NCI-H748 (cell line): ENCODE measurements around the gene ADAMTS3.
A peak's percentile ranks its signal among the peaks of the same experiment; 100 is the strongest.
"Not testable (repeated sequence)": the region's sequence is repeated elsewhere in the genome, so short reads cannot be mapped to it uniquely, and the experiment has no call there.

Experiments used
- DNase-seq: peaks from one replicate; lab custom pipeline; 2025; ENCODE audit not compliant: unreplicated experiment; lab: John Stamatoyannopoulos, UW

The ADAMTS3 gene

GRCh38 chr4:72553540-72554337, 15.3 kb downstream of the ADAMTS3 start:
- DNase-seq = no peak

GRCh38 chr4:72552447-72552846, 16.6 kb downstream of the ADAMTS3 start:
- DNase-seq = no peak

- no peak for DNase-seq
These were observed 22.6 kb downstream of the ADAMTS3 start for GRCh38 chr4:72546456-72546855.

- DNase-seq = not testable (repeated sequence)
These were observed 28.3 kb downstream of the ADAMTS3 start for GRCh38 chr4:72540694-72541093.

- DNase-seq = no peak
These were observed 31.0 kb downstream of the ADAMTS3 start for GRCh38 chr4:72538006-72538405.

GRCh38 chr4:72536443-72536842, 32.6 kb downstream of the ADAMTS3 start:
- no peak for DNase-seq

- DNase-seq = no peak
These were observed 37.2 kb downstream of the ADAMTS3 start for GRCh38 chr4:72531768-72532290.

GRCh38 chr4:72531322-72531721, 37.7 kb downstream of the ADAMTS3 start:
- no peak for DNase-seq

- no peak for DNase-seq
These were observed 39.7 kb downstream of the ADAMTS3 start for GRCh38 chr4:72529148-72529822.

GRCh38 chr4:72527038-72527646, 41.9 kb downstream of the ADAMTS3 start:
- no peak for DNase-seq

- DNase-seq = no peak
These were observed 43.1 kb downstream of the ADAMTS3 start for GRCh38 chr4:72525938-72526337.

GRCh38 chr4:72522440-72522839, 46.6 kb downstream of the ADAMTS3 start:
- no peak for DNase-seq

GRCh38 chr4:72513227-72513626, 55.8 kb downstream of the ADAMTS3 start:
- no peak for DNase-seq

- DNase-seq = no peak
These were observed 61.1 kb downstream of the ADAMTS3 start for GRCh38 chr4:72507860-72508419.

GRCh38 chr4:72507167-72507566, 61.9 kb downstream of the ADAMTS3 start:
- DNase-seq = no peak

GRCh38 chr4:72505314-72505744, 63.7 kb downstream of the ADAMTS3 start:
- DNase-seq = peak; percentile 18

GRCh38 chr4:72500214-72500613, 68.8 kb downstream of the ADAMTS3 start:
- no peak for DNase-seq

- no peak for DNase-seq
These were observed 72.9 kb downstream of the ADAMTS3 start for GRCh38 chr4:72496119-72496518.

- DNase-seq = no peak
These were observed 74.9 kb downstream of the ADAMTS3 start for GRCh38 chr4:72494156-72494555.

GRCh38 chr4:72489267-72489666, 79.8 kb downstream of the ADAMTS3 start:
- no peak for DNase-seq

GRCh38 chr4:72486991-72487390, 82.0 kb downstream of the ADAMTS3 start:
- DNase-seq = no peak
